Tibial nerve (tissue), 3 donors: ENCODE measurements around the gene CRYL1.

Experiments used
- CTCF ChIP-seq, 5 experiments: fragments of 200-600 bp in 3 of 5; fragments of 450-650 bp in 2 of 5; sonication (generic) in 3 of 5; IDR thresholded peaks; one replicate each; pipeline ENCODE4 v1.5.1; 2016 to 2019; ENCODE audit warnings: antibody characterized with exemption in 5 of 5, mild to moderate bottlenecking in 3 of 5, moderate library complexity in 2 of 5
- POLR2A ChIP-seq, 2 donors: fragments of 450-650 bp; IDR thresholded peaks; one replicate each; pipeline ENCODE4 v1.6.1; 2017; ENCODE audit warnings: antibody characterized with exemption in 2 of 2, mild to moderate bottlenecking in 2 of 2, moderate library complexity in 2 of 2

- peak in 2 of 5 experiments; percentile 28 to 33 for TF ChIP-seq CTCF (IDR thresholded peaks at IDR 0.05)
- peak in 1 of 2 donors; percentile 37 for TF ChIP-seq POLR2A (IDR thresholded peaks at IDR 0.05)
Observed at GRCh38 chr13:20566898-20567874, 41.5 kb upstream of the CRYL1 start, which contains the start of gene IFT88.
